OCI-LY1 (cell line): Measurements from ENCODE around the gene RBM20.

ENCODE experiments used
- CTCF ChIP-seq: fragments of 200-600 bp; sonication (generic), shearing (Covaris generic); IDR thresholded peaks from 2 replicates; pipeline ENCODE4 v1.5.1; 2017; ENCODE audit warnings: mild to moderate bottlenecking, antibody characterized with exemption, low read length, moderate library complexity, mixed read lengths
- EZH2 ChIP-seq: fragments of 200-600 bp; sonication (generic), shearing (Covaris generic); IDR thresholded peaks from 2 replicates; pipeline ENCODE4 v1.8.0; 2017; ENCODE audit warnings: borderline replicate concordance, mixed run types, mild to moderate bottlenecking, antibody characterized with exemption, low read length, moderate library complexity, mixed read lengths

DNA sequence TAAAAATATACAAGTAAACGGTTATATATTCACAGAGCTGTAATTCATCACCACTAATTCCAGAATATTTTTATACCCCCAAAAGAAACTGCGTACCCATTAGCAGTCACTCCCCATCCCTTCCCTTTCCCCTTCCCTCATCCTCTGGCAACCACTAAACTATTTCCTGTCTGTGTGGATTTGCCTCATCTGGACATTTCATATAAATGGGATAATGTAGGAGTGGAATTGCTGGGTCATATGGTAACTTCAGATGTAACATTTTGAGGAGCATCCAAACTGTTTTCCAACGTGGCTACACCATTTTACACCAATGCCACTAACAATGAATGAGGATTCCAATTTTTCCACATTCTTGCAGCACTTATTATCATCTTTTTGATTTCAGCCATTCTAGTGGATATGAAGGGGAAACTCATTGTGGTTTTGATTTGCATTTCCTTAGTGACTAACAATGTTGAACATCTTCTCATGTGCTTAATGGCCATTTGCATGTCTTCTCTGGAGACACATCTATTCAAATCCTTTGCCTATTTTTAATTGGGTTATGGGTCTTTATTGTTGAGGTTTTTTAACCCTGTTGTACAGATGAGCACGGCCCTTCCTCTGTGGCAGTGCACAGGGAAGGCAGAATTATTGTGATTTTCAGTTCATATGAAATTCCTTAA is 79.2 kb downstream of the RBM20 start:
- TF ChIP-seq CTCF (no peak), EZH2 (no peak)
